GM19193 (cell line): ENCODE measurements around the gene DNAJB5.

Source experiments
- POLR2A ChIP-seq: IDR thresholded peaks from 4 replicates; pipeline ENCODE4 v1.6.1; 2011; ENCODE audit not compliant: insufficient read depth, insufficient read length; ENCODE audit errors: extremely low read depth

Gene DNAJB5

DNA sequence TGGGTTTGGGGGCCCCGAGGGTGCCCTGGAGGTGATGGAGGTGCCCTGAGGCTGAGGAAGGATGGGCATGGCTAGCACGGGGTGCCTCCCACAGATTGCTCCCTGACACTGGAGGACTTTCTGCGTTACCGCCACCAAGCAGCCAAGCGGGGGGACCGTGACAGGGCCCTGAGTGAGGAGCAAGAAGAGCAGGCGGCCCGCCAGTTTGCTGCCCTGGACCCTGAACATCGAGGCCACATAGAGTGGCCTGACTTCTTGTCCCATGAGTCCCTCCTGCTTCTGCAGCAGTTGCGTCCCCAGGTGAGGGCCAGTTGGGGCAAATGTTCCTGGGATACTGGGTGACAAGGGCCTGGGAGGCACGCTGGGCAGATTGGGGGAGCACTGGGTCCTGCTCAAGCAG is 13.1 kb upstream of the DNAJB5 start:
- no peak for TF ChIP-seq POLR2A

DNA sequence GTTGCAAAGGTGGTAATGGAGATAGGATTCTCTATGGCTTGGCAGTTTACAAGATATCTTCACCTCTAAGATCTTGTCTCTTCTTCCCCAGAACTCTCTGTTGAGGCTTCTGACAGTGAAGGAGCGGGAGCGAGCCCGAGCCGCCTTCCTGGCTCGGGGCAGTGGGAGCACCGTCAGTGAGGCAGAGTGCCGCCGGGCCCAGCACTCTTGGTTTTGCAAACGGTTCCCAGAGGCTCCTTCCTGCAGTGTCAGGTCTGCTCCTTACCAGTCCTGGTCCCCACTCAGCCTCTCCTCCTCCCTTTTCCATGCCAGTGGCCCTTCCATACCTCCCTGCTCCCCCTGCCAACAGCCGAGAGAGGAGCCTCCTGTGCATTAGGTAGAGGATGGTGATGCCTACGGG is 12.6 kb upstream of the DNAJB5 start:
- no peak for TF ChIP-seq POLR2A

DNA sequence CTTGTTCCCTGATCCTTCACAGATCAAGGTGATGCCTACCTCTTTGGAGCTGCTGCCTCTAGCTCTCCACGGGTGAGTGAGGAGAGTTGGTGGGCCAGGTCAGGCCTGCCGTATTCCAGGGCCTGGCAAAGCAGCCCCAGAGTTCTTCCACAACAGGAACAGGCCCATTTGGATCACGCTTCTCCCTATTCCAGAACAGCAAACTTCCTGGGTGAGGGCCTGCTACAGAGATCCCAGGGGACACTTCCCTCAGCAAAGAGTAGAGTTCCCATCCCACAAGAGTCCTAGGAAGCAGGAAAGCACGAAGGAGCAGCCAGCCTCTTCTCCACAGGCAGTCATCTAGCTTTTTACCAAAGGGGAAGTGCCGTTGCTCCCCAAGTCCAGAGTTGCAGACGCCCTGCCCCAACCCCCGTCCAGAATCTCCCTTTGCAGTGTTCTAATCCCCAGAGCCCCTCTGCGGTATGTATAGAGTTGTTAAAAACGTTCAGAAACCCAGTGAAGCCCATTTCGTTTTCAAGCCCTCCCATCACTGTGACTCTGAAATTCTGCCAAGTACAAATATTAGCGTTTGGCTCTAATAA is 9.3 kb upstream of the DNAJB5 start:
- TF ChIP-seq POLR2A, result no peak

DNA sequence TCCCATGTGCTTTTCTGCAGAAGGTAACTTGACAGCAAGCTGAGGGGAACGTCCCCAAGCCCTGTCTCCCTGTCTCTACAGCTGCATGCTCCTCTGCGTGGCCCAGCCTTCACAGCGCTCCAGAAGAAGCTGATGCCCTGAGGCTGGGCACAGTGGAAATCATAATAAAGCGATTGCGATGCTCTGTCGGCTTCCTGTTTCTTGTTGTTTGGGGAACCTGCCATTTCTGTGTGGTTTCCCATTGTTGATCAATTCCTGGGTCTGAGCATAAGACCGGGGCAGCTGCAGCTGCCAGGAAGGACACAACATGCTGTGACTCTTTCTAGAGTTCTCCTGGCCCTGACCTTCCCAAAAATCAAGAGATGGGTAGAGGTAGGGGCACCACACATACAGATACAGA is 7.2 kb upstream of the DNAJB5 start:
- no peak for TF ChIP-seq POLR2A

DNA sequence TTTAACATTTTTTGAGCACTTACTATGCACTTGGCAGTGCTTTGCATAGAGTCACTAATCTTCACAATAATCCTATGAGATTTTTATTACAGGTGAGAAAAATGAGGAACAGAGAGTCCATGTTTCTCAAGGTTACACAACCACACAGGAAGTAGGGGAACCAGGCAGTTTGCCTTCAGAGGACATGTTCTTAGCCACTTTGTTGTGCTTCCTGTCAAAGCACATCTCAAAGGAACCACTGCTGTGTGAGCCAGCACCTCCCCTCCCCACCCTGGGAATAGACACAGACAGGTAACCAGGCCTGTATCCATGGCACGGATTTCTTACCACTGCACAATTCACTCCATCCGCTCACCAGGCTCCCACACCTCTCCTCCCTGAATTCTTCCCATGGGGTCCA is 6.3 kb upstream of the DNAJB5 start:
- TF ChIP-seq POLR2A, result no peak

DNA sequence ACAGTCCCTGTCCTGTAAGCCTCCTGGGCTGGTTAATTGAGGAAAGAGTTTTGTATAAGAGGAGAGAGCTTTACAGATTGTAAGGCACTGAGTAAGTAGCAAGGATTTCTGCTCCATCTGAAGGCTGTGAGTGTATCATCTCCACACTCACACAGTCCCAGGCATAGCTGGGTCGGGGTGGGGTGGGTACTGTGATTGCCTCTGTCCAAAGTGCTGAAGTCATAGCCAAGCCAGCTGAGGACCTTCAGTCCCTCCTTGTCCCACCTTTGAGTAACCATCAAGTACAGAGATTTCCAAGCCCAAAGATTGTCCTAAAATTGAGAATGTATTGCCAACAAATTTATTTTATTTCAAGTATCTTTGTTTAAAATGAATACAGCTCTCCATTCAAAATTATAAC is 5.5 kb upstream of the DNAJB5 start:
- no peak for TF ChIP-seq POLR2A

DNA sequence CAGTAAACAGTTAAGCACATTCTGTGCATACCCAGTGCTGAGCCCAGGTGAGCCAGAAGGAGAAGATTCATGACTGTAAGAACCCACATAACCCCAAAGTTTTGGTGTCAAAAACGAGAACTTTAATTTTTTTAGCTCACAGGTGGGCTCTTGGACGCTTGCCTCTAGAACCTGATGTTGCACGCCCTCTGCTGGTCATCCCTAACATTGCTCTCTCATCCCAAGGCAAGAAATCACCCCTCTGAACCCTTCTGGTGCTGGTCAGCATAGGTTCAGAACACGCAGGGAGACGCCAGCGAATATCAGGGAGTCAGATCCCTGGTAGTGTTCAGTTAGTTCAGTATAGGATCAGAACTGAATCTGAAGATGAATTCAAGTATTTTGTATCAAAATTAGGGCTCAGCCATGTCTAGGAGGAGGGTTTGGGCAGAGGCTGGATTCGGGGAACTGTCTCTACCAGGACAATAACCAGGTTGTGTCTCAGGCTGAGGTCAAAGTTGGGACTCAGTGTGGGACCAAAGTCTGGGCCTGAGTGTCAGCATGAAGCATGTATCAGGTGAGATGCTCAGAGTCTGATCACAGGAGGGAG is 4.1 kb upstream of the DNAJB5 start:
- TF ChIP-seq POLR2A, result no peak

DNA sequence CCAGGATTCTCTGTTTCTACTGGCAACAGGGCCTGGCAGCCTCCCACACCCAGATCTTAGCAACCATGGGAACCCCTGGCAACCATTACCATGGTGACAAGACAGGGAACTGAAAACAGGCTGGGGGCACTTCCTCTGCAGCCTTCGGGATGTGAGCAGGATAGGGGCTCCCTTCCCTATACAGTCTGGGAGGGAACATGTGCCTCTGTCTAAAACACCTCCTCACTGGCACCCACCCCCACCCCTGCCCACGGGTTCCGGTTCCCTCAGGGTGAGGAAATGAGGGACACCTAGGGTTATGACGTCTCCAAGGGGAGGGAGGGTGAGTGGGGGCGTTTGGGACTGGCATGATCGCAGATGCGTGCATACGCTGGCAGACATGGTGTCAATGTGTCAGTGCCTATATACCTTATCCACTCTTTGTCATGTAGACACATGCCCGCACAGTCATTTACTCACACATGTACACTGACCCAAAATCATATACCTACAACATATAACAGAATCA is 3.0 kb upstream of the DNAJB5 start:
- TF ChIP-seq POLR2A, result no peak

DNA sequence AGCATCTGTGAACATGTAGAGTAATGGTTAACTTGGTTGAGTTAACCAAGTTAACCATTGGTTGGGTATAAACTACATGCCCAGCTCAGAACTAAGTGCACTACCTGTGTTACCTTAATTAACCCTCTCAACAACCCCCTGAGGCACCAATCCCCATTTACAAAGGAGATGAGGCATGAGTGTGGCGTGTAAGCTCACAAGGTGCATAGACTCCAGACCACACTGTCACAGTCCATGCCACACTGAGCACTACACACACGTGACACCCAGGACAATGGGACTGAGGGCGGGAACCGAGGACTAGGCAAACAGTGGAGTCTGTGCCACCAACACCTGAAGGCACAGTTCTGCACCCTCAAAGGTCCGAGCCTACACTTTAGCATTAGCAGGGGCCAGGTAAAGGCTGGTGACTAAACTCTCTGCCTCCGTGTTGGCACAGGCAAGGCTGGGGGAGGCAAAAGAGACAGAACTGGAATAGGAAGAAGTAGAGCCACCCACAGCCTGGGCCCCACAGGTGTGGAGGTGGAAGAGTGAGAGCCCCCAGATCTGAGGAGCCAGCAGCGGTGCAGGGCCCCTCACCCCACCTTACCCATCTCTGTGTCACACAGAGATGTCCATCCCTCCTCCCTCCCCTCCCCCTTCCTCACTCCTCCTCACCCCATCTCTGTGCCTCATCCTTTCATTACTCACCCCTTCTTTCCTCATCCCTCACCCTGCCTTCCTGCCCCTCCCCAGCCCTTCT is 2.2 kb upstream of the DNAJB5 start:
- TF ChIP-seq POLR2A, result no peak

DNA sequence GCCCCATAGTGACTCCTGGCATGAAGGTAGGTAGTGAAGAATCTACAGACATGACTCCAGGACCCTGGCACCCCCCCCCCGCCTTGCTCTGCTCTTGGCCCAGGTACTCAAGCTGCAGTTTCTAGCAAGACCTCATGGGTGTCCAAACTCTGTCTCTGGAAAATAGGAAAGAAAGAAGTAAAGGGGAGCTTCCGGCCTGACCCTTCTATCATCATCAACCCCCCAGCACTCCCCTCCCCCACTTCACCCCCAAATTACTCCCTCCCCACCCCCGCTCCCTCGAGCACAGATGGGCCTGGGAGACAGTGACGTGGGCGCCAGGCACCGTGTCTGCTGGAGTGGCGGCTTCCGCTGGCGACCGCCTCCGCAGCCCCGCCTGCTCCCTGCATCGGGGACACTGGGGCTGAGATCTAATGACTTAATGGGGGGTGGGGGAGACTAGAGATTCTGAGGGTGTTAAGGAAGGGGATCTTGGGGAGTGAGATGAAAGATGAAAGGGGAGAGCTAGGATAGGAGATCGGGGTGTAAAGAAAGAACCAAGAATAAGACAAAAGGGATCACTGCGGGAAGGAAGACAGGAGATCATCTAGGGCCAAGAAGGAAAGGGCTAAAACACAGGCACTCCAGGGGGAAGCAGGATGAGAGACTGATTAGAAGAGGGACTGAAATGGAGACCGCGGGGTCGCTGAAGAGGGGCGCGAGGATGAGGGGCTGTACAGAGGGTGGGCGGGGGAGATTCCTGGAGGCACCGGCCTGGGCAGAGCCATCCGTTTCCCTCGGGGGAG is 1.1 kb upstream of the DNAJB5 start:
- no peak for TF ChIP-seq POLR2A

DNA sequence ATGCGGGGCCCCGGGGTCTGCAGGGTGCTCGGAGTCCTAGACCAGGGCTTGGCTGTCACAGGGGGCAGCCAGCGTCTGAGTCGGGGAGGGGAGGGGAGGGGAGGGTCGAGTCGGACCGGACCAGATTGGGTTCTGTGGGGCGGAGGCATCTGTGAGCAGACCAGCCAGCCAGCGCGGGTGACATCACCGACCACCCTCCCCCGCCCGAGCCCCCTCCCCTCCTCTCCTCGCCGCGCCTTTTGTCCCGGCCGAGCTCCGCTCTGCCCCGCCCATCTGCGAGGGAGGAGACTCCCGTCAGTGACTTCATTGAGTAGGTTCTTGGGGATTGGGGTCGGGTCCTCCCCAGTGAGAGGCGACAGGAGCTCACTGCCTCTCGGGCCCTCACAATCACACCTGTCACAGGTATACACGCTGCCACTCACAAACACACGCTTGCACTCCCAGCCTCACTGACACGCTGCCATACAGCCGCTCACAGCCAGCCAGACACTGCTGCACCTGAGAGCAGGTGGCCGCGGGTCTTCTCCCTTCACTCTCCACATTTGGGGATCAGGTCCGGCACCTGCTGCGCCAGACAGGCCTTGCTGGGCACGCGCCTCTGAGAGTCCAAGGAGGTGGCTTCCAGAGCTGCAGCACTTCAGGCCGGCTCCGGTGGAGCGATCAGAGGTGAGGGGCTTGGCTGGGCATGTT is 546 bp downstream of the DNAJB5 start:
- no peak for TF ChIP-seq POLR2A

DNA sequence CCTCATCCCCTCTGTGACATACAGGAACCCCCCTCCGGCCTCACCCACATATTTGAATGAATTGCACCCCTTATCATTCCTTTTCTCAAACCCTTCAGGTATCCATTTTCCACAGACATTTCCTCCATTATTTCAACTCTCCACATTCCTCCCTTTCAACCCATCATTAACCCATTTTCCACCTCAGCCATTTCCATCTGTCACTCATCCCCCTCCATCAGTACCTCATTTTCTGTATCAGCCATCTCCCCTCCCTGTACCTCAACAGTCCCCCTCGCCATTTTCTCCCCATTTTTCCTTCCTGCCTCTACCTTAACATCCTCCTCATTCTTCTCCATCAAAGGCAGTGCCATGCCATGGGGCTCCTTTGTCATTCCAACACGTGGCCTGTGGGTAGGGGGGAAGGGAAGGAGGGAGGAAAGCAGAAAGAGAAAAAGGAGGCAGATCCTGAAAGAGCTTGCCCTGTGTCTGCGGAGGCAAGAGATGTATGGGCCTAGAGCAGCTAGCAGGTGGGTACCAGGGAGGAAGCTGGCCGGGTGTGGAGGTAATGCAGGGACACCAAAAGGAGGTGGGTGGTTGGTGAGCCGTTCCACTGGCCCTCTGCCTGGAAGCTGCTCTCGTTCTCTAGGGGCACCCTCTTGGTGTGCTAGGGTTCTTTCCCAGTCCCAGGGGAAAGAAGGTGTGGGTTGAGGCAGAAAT is 1.5 kb downstream of the DNAJB5 start:
- TF ChIP-seq POLR2A, result no peak

DNA sequence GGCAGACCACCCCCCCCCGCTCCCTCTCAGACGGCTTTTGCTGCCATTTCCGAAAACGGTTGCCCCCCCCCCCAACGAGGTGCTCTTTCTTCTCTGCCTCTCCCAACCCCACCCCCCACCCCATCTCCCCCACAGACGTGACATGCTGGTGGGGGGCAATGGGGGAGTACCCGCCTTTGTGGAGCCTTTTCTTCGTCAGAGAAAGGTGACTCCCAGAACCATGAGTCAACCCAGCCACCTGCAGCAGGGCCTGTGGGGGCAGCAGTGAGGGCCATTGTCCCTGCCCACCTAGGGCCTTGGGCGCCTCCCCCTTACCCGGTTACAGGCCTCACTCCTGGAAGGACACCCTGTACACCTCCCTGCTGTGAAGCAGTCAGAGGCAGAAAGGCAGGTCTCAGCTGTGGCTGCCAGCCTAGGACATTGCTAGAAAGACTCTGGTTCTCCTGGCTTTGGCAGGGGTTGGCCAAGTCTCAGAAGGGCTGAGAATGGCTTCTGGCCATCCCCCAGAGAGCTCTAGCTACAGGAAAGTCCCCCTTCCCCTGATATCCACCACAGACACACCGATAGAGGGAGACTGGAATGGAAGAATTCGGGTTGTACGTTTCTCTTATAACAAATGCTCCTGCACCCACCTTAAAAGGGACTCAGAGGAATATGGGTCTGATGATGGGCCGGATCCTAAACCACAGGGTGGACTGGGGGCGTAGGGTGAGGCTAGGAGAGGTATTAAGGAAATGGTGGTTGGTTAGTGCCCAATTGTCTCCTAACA is 2.2 kb downstream of the DNAJB5 start:
- TF ChIP-seq POLR2A, result no peak
